Measurements from ENCODE around the gene PPP3R1.

- TF ChIP-seq TAF1 (IDR thresholded peaks at IDR 0.05; ENCODE audit: borderline replicate concordance, low read depth, low read length) (no peak), POLR2A (IDR thresholded peaks at IDR 0.05; ENCODE audit: low read depth, low read length) (no peak), POLR2AphosphoS5 (IDR thresholded peaks at IDR 0.05; ENCODE audit: low read depth, low read length) (no peak)
These were observed 48.7 kb downstream of the PPP3R1 start for GRCh38 chr2:68203587-68203986.

All from GM12892 (cell line).